EL (cell line): ENCODE results near the gene PDE4A.
A peak's percentile ranks its signal among the peaks of the same experiment; 100 is the strongest.

Experiments used
- DNase-seq: peaks from one replicate; pipeline ENCODE4 v3.0.0-alpha.2; 2016

PDE4A gene

DNA sequence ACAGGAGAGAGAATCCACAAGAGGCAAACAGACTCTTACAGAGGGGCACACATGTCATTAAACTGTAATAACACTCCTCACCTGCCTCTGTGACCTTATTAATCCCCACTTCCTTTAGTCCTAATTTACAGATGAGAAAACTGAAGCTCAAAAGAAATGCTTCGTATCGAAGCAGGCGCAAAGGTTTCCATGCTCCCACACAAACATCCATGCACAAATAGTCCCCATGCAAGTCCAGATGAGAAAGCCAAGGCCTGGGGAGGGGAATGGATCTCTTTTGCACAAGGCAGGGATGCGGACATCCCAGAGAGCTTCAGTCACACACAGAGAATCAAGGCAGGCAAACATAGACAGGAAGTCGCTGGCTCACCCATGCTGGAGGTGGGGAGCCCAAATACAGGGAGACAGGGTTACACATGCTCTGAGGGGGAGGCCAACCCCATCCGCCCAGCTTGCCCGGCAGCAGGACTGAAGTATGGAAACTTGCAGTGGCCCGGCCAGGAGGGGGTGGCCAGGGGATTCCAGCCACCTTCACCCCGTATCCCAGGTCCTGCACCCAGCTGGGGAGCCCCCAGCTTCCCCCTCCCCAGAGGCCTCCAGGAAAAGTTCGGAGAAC is 96.4 kb downstream of the PDE4A start:
- DNase-seq: peak; percentile 50

DNA sequence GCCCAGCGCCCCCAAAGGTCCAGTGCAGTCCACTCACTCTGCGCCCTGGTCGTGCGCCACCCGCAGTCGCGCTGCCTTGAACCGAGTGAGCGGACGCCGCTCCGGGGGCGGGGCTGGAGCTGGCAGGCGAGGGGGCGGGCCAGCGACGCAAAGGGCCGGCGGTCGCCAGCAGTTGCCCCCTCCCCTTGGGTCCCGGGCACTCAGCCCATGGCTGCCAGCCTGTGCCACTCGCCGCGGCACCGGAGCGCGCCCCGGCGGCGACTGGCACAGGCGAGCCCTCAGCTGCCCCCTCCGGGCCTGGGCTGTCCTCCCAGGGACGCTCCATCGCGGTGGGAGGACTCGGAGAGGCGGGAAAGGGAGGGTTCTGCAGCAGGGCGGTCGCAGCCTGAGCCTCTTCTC is 97.0 kb downstream of the PDE4A start, which contains the start of gene S1PR5:
TSS of gene S1PR5 (minus strand) at position 87 of the 399 bp plus-strand sequence. CDS start 2,436 bp downstream, outside the sequence.
- peak; percentile 38 for DNase-seq

- peak; percentile 46 for DNase-seq
Measured at GRCh38 chr19:10517760-10518443, 97.6 kb downstream of the PDE4A start.

DNA sequence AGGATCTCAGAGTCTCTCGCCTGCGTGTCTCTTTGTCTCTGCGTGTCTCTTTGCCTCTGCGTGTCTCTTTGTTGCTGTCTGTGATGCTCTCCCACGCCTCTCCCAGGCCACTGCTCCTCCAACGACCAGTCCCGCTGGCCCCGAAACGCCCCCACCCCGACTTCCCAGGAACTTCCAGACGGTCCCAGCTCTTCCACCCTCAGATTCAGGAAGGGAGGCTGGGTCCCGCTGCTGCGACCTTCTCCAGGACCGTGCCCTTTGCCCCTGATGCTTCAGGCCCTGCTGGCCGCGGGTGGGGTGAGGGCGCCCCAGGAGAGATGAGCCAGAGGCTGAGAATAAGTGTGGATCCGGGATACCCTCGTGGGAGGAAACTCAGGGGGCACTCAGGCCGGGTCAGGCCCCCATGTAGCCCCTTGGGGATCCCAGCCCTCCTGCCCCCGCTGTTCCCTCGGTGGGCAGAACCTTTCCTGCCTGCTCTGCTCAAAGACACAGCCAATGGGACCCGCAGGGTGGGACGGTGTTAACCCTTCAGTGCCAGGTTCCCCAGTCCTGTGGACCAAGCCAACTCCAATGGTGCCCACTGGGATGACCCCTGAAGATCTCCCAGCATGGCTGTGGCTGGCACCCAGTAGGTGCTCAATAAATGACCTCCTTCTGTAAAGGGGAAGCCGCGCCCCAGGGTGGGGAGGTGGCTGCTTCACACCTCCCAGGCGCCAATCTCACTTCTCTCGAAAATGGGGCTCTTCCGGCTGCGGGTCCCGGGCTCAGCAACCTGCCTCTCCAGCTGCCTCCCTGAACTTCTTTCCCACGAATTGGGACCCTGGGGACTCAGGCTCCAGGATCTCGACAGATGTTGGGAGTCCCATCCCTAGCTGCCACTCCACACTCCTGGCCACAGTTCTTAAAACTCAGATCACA is 98.4 kb downstream of the PDE4A start:
- DNase-seq: no peak
